ENCODE data around the gene PRRG2.

PRRG2 gene

DNA sequence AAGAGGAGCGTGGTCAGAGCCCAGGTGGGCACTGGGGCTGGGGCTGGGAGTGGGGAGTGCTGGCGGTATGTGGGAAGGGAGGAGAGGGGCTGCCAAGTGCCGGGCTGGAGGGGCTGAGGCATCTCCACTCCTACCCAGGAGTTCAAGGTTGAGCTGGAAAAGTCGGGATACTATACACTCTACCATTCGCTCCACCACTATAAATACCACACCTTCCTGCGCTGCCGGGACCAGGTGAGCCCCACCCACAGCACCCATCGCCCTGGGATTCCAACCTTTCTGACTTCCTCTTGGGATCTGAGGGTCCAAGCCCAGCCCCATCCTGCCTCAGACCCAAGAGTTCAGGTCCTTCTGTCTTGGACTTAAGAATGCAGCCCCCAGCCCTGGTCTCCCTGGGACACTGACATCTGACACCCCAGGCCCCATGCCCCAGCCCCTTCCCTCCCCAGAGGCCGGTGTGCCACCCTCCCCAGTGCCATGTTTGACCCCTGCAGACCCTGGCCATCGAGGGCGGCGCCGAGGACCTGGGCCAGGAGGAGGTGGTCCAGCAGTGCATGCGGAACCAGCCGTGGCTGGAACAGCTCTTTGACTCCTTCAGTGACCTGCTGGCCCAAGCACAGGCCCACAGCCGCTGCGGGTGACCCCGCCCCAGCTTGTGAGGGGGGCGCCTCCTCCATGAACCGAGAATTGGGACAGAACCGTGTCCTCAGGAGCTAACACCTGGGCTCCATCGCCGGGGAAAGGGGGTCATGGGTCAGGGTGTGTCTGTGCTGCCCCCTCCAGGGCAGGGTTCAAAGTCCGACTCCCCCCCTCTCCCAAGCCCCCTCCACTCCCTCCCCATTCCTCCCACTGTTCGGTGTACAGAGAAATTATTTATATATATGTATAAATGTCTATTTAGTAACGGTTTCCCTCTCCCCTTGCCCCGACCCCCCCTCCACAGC lies 44.1 kb downstream of the PRRG2 start:
- no peak overlapping the region for H3K4me2 ChIP-seq
- no peaks in the 10 kb centered on the region for H4K20me1 ChIP-seq (ENCODE audit: insufficient read depth)
- TF ChIP-seq, protein P1, sequence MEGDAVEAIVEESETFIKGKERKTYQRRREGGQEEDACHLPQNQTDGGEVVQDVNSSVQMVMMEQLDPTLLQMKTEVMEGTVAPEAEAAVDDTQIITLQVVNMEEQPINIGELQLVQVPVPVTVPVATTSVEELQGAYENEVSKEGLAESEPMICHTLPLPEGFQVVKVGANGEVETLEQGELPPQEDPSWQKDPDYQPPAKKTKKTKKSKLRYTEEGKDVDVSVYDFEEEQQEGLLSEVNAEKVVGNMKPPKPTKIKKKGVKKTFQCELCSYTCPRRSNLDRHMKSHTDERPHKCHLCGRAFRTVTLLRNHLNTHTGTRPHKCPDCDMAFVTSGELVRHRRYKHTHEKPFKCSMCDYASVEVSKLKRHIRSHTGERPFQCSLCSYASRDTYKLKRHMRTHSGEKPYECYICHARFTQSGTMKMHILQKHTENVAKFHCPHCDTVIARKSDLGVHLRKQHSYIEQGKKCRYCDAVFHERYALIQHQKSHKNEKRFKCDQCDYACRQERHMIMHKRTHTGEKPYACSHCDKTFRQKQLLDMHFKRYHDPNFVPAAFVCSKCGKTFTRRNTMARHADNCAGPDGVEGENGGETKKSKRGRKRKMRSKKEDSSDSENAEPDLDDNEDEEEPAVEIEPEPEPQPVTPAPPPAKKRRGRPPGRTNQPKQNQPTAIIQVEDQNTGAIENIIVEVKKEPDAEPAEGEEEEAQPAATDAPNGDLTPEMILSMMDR (conservative IDR thresholded peaks at IDR 0.05; ENCODE audit: low read depth, low read length) = no peak
- no peak overlapping the region for H3K9ac ChIP-seq
- H2AFZ ChIP-seq (ENCODE audit: low read depth) = no peak overlapping the region
- no peak overlapping the region for H3K4me3 ChIP-seq (IDR thresholded peaks at IDR 0.05; ENCODE audit: insufficient read depth, low read depth, low read length)
- H3K36me3 ChIP-seq (ENCODE audit: insufficient read depth) = no peaks in the 10 kb centered on the region
- H3K27me3 ChIP-seq (ENCODE audit: insufficient read depth, low read depth) = no peaks in the 10 kb centered on the region
- no peaks in the 10 kb centered on the region for H3K79me2 ChIP-seq (ENCODE audit: insufficient read depth, low read depth)
- H3K4me1 ChIP-seq (ENCODE audit: low read depth, poor library complexity, severe bottlenecking) = no peaks in the 10 kb centered on the region
- no peak overlapping the region for H3K27ac ChIP-seq

DNA sequence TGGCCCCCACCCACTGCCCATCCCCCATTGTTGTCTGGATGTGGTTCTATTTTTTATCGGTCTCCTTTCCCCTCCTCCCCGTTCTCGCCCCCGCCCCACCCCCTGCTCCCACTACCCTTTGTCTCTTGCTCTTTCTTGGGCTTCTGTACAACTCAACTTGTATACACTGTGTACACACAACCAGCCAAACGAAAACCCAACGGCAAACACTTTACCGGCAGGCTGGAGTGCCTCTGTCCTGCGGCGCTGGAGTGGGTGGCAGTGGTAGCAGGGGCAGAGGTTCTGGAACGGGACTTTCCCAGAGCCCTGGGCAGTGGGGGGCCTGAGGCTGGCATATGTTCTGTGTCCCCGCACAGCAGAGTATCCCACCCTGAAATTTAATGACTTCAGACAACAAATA lies 45.1 kb downstream of the PRRG2 start:
- H3K36me3 ChIP-seq (ENCODE audit: insufficient read depth) = no peaks in the 10 kb centered on the region
- H3K79me2 ChIP-seq (ENCODE audit: insufficient read depth, low read depth) = no peaks in the 10 kb centered on the region
- TF ChIP-seq, protein P1 (conservative IDR thresholded peaks at IDR 0.05; ENCODE audit: low read depth, low read length) = no peak
- H2AFZ ChIP-seq (ENCODE audit: low read depth) = no peak overlapping the region
- no peaks in the 10 kb centered on the region for H3K4me1 ChIP-seq (ENCODE audit: low read depth, poor library complexity, severe bottlenecking)
- H3K4me2 ChIP-seq = no peak overlapping the region
- no peak overlapping the region for H3K27ac ChIP-seq
- H3K4me3 ChIP-seq (IDR thresholded peaks at IDR 0.05; ENCODE audit: insufficient read depth, low read depth, low read length) = no peak overlapping the region
- H3K9ac ChIP-seq = no peak overlapping the region
- H4K20me1 ChIP-seq (ENCODE audit: insufficient read depth) = no peaks in the 10 kb centered on the region
- H3K27me3 ChIP-seq (ENCODE audit: insufficient read depth, low read depth) = no peaks in the 10 kb centered on the region

DNA sequence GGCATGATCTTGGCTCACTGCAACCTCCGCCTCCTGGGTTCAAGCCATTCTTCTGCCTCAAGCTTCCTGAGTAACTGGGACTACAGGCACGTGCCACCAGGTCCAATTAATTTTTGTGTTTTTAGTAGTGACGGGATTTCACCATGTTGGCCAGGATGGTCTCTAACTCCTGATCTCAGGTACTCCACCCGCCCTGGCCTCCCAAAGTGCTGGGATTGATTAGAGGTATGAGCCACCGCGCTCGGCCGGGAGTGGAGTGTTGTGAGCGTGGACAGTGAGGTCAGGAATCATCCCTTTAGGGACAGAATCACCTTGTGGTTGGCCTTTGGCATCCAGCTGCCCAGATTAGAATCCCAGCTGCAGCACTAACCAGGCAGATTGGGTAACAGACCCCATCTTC lies 48.5 kb downstream of the PRRG2 start:
- TF ChIP-seq, protein P1 (conservative IDR thresholded peaks at IDR 0.05; ENCODE audit: low read depth, low read length) = no peak
- no peak overlapping the region for H2AFZ ChIP-seq (ENCODE audit: low read depth)
- H3K27me3 ChIP-seq (ENCODE audit: insufficient read depth, low read depth) = no peaks in the 10 kb centered on the region
- H3K27ac ChIP-seq = no peak overlapping the region
- H3K36me3 ChIP-seq (ENCODE audit: insufficient read depth) = no peaks in the 10 kb centered on the region
- H3K4me2 ChIP-seq = no peak overlapping the region
- H3K4me3 ChIP-seq (IDR thresholded peaks at IDR 0.05; ENCODE audit: insufficient read depth, low read depth, low read length) = no peak overlapping the region
- H3K9ac ChIP-seq = no peak overlapping the region
- no peaks in the 10 kb centered on the region for H4K20me1 ChIP-seq (ENCODE audit: insufficient read depth)
- H3K4me1 ChIP-seq (ENCODE audit: low read depth, poor library complexity, severe bottlenecking) = no peaks in the 10 kb centered on the region
- H3K79me2 ChIP-seq (ENCODE audit: insufficient read depth, low read depth) = no peaks in the 10 kb centered on the region

DNA sequence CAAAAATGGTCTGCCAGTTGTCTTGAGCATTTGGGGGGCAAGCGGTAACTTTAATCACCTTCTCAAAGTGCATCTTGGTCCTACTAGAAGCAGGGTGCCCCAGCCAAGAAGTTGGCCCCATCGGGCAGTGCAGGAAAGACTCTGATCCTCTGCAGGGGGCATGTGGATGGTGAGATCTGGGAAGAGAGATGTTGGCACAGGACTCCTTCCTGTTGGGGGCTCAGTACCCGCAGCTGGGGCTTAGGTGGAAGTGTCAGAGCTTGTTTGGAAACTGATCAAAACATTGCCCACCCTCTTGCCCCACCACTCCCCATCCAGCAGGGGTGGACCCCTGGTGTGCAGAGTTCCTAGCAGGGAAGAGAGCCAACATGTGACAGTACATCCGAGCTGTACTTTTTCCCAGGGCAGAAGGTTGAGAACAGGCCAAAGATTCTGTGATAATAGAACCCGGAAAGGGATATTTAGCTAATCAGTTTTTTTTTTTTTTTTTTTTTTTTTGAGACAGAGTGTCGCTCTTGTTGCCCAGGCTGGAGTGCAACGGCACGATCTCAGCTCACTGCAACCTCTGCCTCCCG lies 50.0 kb downstream of the PRRG2 start:
- no peak overlapping the region for H3K9ac ChIP-seq
- no peak overlapping the region for H2AFZ ChIP-seq (ENCODE audit: low read depth)
- no peaks in the 10 kb centered on the region for H3K4me1 ChIP-seq (ENCODE audit: low read depth, poor library complexity, severe bottlenecking)
- H3K36me3 ChIP-seq (ENCODE audit: insufficient read depth) = no peaks in the 10 kb centered on the region
- TF ChIP-seq, protein P1 (conservative IDR thresholded peaks at IDR 0.05; ENCODE audit: low read depth, low read length) = no peak
- H3K4me3 ChIP-seq (IDR thresholded peaks at IDR 0.05; ENCODE audit: insufficient read depth, low read depth, low read length) = no peak overlapping the region
- no peaks in the 10 kb centered on the region for H3K27me3 ChIP-seq (ENCODE audit: insufficient read depth, low read depth)
- H3K79me2 ChIP-seq (ENCODE audit: insufficient read depth, low read depth) = no peaks in the 10 kb centered on the region
- H3K4me2 ChIP-seq = no peak overlapping the region
- H3K27ac ChIP-seq = no peak overlapping the region
- no peaks in the 10 kb centered on the region for H4K20me1 ChIP-seq (ENCODE audit: insufficient read depth)
